ENCODE results near the gene STIM1.
"Not testable (repeated sequence)": the region's sequence is repeated elsewhere in the genome, so short reads cannot be mapped to it uniquely, and the experiment has no call there.

The STIM1 gene

DNA sequence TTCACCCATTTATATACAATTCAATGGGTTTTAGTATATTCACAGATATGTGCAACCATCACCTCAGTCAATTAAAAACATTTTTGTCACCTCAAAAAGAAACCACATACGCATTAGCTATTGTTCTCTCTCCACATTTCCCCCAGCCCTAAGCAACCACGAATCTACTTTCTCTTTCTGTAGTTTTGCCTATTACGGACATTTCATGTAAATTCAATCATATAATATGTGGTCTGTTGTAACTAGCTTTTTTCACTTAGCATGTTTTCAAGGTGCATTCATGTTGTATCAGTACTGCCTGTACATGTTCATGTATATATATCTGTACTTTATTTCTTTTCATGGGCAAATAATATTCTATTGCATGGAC, 134.4 kb downstream of the STIM1 start:
- no peak for DNase-seq

DNA sequence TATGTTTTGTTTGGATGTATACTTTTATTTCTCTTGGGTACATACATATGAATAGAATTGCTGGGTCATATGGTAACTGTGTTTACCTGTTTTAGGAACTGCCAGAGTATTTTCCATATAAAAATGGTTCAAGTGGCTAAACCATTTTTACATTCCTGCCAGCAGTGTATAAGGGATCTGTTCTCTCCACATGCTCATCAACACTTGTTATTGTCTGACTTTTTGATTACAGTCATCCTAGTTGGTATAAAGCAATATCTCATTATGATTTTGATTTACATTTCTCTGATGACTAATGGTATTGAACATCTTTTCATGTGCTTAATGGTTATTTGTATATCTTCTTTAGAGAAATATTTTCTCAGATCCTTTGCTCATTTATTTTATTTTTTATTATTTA, 134.9 kb downstream of the STIM1 start:
- DNase-seq, result no peak

DNA sequence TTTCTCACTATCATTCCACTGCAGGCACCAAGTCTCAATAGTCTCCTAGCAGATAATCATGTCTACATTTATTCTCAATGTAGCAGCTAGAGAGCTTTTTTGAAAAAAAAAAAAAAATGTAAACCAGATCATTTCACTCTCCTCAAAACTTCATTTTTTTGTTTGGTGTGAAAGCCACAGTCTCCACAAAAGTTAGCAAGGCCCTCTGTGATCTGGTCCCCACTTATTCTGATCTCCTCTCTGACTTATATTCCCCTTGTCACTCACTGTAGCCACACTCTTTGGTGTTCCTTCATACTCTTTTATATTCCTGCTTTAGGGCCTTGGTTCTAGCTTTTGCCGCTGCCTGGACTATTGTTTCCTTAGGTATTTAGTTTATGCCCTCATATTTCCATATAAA, 137.5 kb downstream of the STIM1 start:
- DNase-seq, result no peak

DNA sequence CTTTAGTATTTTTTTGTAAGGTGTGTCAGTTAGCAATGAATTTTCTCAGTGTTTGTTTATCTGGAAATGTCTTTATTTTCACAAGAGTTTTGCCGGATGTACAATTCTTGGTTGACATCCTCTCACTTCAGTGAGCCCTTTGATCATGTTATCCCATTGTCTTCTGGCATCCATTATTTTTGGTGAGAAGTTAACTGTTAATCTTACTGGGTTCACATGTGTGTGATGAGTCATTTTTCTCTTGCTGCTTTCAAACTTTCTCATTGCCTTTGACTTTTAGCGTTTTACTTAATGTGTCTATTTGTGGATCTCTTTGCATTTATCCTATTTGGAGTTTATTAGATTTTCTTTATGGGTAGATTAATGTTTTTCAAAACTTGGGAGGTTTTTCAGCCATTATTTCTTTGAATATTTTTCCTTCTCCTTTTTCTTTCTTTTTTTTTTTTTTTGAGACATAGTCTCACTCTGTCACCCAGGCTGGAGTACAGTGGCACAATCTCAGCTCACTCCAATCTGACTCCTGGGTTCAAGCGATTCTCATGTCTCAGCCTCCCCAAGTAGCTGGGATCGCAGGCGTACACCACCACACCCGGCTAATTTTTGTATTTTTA, 138.7 kb downstream of the STIM1 start:
- DNase-seq, result no peak

DNA sequence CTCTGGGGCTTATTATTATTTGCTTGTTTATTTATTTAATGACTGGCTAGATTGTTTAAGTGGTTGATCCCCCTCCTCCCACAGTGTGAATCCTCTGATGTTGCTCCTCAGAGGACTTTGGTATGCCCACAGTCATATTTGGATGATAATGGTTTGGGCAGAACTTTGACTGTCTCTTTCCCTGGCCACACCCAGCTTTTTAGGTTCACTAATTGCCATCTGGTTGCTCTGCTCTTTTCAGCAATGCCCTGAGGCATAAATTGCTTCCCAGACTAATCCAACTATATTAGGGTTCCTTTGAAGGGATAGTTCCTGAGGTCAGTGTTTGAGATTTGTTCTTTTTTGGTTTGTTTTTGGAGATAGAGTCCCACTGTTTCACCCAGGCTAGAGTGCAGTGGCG, 139.8 kb downstream of the STIM1 start:
- no peak for DNase-seq

DNA sequence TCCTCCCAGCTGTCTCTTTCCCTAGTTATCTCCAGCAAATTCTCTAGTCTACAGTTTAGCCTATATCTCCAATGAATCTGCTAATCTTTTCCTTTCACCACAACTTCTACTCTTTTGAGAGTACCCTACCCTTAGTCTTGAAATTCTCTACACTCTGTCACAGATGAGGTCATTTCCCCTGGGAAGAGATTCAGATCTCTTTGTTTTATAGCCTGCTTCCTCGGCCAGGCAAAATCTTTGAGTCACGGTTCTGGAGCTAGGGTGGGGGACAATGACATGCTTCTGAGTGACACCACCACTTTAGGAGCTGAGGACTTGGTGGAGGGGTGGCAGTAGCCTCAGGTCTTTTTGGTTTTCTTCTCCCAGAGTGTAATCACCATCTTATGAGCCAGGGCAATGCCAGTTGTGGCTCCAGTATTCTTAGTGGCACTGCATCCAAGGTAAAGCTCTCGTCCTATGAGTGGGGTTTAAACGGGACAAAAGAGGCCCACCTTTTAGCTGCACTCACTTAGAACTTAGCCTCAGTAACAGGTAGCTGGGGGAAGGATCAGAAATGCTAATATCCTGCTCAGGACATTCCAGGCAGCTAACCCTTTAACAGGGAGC, 140.6 kb downstream of the STIM1 start:
- DNase-seq, result no peak

DNA sequence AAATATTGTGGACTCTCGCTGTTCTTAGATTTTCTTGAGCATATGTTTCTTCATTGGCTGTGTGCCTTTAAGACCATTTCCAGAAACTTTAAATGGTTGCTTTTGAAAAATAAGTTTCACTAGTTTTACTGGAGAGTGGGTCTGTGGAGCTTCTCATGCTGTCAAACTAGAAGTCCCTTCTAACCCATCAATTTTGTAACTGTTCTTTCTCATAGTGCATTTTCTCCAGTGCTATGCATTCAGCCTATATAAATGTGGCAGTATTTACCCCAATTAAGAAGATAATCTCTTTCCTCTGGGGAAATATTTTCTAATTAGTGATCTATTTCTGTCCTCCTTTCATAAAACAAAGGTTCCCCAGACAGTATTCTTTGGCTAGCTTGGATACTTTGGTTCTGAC, 141.2 kb downstream of the STIM1 start:
- no peak for DNase-seq

DNA sequence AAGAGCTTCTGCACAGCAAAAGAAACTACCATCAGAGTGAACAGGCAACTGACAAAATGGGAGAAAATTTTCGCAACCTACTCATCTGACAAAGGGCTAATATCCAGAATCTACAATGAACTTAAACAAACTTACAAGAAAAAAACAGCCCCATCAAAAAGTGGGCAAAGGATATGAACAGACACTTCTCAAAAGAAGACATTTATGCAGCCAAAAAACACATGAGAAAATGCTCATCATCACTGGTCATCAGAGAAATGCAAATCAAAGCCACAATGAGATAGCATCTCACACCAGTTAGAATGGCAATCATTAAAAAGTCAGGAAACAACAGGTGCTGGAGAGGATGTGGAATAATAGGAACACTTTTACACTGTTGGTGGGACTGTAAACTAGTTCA, 149.3 kb downstream of the STIM1 start:
- DNase-seq, result not testable (repeated sequence)

DNA sequence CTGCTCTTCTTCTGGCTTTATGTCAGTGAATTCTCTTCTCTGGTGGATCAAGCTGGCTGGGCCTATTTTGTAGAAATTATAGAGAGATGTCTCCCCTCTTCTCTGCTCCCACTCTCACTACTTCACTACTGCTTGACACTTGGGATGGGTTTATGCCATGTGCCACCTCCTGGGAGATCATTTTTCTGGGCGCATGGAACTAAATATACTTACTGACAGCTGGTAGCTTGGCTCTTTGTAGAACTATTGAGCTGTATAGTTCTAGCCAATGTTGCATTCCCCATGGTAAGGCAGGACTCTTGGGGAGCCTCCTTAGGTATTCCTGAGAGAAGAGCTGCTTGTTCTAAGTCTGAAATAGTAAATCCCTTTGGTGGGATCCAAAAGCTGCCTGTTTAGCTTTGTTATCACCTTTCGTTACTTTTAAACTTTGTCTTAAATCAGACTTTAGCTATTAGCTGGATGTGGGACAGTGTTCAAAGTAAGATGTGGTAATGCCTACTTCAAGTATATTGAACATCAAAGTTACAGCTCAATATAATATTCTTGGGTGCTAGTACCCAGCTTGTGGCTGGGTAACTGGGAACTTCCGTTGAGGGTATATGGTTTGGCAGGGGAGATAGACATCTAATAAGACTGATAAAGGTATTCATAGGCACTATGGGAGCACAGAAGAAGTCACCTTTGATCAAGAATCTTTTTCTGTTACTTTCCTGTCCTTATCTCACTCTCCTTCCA, 151.6 kb downstream of the STIM1 start:
- DNase-seq, result no peak

DNA sequence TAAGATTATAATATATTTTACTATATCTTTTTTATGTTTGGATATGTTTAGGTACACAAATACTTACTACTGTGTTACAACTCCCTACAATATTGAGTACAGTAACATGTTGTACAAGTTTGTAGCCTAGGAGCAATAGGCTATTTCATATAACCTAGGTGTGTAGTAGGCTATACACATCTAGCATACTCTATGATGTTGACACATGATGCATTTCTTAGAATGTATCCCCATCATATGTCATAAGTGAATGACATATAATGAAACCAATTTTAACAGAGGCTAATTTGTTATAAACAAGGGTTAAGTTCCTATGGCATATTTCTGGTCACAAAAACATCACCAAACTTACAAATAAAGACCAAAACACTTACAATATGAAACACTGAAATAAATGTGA, 152.7 kb downstream of the STIM1 start:
- DNase-seq, result no peak

DNA sequence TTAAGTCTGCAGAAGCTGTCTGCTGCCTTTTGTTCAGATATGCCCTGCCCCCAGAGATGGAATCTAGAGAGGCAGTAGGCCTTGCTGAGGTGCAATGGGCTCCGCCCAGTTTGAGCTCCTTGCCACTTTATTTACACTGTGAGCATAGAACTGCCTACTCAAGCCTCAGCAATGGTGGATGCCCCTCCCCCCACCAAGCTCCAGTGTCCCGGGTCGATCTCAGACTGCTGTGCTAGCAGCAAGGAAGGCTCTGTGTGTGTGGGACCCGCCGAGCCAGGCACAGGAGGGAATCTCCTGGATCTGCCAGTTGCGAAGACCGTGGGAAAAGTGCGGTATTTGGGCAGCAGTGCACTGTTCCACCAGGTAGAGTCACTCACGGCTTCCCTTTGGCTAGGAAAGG, 161.1 kb downstream of the STIM1 start:
- not testable (repeated sequence) for DNase-seq

DNA sequence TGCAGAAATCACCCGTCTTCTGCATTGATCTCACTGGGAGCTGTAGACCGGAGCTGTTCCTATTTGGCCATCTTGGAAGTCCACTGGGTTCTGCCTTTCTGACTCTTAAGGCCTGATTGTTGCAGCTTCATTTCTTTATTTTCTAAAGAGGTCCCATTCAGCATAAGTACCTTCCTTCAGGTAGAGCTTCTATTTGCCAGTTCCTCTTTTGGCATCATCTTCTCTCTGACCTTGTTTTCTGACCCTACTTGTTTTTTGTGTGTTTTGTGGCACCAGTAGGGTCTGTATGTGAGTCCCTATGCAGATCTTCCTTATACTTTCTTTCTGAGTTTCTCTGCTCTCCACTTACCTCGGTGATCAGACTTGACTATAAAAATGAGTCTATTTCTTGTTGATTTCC, 161.7 kb downstream of the STIM1 start:
- no peak for DNase-seq

DNA sequence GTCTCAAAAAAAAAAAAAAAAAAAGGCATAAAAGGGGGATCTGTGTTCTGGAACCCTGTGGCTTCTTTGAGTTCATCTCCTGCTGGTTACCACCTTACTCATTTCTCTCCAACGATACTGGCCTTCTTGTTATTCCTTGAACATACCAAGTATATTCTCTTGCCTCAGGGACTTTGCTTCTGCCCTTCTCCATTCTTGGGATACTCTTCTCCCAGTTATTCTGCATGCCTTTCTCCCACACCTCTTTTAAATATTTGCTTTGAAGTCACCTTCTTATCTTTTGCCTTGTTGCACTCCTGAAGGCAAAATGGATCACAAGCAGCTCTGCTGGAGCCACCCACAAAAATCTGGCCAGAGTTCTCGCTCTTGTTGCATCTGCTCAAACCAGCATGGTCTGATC, 163.2 kb downstream of the STIM1 start:
- DNase-seq, result no peak

DNA sequence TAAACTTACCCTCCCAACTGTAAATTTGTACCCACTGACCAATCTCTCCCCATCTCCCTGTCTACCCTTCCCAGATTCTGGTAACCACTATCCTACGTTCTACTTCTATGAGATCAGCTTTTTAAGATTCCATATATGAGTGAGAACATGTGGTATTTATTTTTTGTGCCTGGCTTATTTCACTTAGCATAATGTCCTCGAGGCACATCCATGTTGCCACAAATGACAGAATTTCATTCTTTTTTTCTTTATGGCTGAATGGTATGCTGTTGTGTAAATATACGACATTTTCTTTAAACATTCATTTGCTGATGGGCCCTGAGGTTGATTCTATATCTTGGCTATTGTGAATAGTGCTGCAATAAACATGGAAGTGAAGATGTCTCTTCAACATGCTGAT, 164.4 kb downstream of the STIM1 start:
- DNase-seq, result no peak

DNA sequence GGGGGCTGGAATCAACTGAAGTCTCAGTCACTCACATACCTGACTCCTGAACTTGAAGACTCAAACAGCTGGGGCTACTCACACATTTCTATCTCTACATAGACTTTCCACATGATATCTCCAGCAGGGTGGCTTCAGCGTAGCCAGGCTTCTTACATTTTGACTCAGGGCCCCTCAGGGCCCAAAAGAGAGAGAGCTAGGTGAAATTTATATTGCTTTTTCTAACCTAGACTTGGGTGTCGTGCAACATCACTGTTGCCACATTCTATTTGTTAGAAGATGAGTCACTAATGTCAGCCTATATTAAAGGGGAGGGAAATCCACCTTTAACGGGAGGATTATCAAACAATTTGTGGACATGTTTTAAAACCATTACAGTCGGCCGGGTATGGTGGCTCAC, 167.2 kb downstream of the STIM1 start:
- DNase-seq, result no peak

DNA sequence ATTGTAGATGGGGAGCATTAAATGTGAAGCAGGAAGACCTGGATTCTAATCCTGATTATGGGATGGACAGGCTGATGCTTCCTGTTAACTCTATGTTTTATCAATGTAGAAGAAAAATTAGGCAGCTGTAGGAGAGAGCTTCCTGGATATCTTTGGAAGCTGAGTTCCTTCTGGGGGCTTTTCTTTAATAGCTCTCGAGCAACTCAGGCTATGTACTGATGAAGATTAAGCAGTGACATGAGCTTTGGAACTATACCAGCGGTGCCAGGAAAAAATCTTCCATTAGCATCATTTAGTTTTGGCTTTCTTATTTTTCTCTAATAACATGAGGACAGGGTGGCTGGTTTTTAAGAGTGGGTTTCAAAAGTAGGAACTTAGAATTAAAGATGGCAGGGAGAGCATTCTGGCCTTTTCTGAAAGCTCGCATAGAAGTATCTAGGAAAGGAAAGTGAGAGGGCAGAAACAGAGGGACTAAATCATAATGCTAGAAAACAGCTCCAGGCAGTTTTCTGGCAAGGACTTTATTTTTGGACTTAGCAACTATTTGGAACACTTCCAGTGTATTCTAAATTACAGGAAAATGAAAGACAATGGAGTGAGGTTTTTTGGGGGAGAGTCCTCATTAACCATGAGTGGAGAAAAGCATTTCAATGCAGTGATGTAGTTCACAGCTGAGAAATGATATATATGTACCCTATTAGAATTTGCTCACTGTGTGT, 169.9 kb downstream of the STIM1 start:
- DNase-seq, result no peak

DNA sequence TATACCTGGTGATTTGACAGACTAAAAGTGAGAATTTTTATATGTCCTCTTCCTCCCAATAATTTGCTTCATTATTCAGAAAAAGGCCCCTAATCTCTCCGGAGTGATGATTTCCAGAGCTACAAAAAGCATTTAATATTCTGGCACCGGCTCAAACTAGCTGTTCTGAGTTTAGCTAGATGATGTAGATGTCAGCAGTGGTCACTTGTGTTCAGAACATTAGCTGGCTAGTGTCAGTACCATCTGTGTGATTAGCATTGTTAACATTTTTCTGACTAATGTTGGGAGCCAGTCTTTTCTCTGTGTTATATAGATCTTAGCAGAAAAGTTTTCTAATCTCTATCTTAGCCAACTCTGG, 170.5 kb downstream of the STIM1 start:
- DNase-seq, result no peak

DNA sequence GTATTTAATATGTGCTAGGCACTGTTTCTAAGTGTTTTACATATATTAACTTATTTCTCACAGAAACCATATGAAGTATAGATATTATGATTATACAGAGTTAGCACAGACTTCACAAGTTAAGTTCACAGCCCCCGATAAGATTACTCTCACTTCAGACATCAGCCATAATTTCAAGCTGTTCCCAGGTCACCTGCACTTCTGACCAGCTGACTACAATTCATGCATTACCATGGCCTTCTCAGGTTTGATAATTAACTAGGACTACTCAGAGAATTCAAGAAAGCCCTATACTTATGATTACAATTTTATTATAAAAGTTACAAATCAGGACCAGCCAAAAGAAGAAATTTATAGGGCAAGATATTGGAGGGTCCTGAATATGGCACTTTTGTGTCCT, 170.9 kb downstream of the STIM1 start:
- no peak for DNase-seq

DNA sequence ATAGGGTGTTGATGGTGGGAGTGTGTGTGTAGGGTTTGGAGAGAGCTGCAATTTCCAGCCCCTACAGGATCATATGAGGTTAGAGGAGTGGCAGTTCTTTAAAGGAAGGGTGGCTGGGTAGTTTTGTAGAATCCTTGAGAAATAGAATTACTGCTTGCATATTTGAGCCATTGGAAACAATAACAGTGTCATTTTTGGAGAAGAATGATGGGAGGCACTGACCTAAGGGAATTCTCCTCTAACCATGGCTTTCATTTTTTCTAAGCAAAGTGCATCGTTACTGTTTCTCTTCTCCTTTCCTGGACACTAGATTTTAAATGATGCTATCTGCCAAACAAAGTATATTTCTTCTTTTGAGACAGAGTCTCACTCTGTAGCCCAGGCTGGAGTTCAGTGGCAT, 172.3 kb downstream of the STIM1 start:
- DNase-seq, result no peak

DNA sequence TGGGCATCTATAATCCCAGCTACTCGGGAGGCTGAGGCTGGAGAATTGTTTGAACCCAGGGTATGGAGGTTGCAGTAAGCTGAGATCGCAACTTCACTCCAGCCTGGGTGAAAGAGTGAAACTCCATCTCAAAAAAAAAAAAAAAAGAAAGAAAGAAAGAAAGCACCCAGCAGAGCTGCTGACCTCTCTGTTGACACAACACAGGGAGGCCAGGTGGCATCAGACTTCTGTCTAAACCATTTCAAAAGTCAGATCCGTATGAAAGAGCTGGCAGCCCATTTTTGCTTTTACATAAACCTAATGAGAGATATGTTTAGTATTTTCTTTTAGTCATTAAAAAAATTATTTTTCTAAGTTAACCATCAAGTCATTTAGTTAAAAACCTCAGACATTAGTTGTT, 174.7 kb downstream of the STIM1 start:
- no peak for DNase-seq

DNA sequence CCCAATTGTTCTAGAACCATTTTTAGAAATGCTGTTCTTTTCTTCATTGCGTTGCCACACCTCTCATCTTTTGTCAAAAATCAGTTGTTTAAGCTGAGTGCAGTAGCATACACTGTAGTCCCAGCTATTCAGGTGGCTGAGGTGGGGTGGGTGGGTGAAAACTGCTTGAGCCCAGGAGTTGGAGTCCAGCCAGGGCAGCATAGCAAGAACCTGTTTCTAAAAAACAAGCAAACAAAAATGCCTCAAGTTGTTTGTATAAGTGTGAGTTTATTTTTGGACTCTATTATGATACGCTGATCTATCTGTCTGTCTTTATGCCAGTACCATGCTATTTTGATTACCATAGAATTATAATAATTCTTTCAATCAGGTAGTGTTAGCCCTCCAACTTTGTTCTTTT, 176.6 kb downstream of the STIM1 start:
- DNase-seq, result no peak

DNA sequence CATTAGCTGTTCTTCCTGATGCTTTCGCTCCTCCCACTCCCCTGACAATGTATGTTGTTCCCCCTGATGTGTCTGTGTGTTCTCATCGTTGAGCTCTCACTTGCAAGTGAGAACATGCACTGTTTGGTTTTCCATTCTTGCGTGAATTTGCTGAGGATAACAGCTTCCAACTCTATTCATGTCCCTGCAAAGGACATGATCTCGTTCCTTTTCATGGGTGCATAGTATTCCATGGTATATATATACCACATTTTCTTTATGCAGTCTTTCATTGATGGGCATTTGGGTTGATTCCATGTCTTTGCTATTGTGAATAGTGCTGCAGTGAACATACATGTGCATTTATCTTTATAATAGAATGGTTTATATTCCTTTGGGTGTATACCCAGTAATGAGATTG, 180.5 kb downstream of the STIM1 start:
- DNase-seq, result no peak

DNA sequence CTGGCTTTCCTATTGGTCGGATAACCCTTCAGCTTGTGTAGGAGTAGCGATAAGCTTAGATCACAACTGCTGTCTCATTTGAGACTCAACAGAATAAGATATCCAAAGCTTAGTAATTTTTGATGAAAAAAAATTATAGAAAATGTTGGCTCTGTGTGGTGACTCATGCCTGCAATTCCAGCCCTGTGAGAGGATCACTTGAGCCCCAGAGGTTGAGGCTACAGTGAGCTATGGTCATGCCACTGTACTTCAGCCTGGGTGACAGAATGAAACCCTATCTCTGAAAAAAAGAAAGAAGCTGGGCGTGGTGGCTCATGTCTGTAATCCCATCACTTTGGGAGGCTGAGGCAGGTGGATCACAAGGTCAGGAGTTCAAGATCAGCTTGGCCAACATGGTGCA, 183.5 kb downstream of the STIM1 start:
- no peak for DNase-seq

DNA sequence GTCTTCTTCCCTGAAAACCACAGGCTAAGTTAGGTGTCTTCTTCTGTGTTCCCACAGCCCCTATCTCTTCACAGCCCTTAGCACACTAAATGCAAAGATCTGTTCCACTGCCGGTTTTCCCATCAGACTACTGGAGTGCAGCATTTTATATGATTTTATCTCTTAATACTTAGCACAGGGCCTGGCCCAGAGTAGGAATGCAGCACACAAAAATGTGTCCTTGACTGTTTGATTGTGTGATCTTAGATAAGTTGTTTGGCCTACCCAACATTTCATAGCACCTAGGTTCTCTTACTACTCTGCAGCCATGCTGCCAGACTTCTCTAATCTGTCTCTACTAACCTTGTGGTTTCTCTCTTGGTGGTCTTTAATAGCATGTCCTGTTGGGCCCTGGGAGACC, 185.0 kb downstream of the STIM1 start:
- DNase-seq, result no peak

Measured in activated CD4-positive, CD25-positive, alpha-beta regulatory T cell (primary cell).